ENCODE data around the gene RBMS1. TPM values are rescaled to one million over a fixed set of nuclear protein-coding genes. Genes with fewer than 3 reads are reported as not detected.

RBMS1 gene
- total RNA-seq, 4 donors from 2014 or later, result 26.3 to 52.5 (median 37.5) TPM

GRCh38 chr2:160418853-160419252 lies 74.8 kb downstream of the RBMS1 start:
- H3K27ac ChIP-seq, result no peak overlapping the region
- H3K27me3 ChIP-seq, result no peaks in the 10 kb centered on the region
- no peaks in the 10 kb centered on the region for H3K9me3 ChIP-seq
- TF ChIP-seq CTCF (IDR thresholded peaks at IDR 0.05) (no peak), POLR2A (IDR thresholded peaks at IDR 0.05) (no peak)
- H3K4me3 ChIP-seq, result no peak overlapping the region
- WGBS, 2 donors, result 53 to 61% methylated on average over 1 of the region's 1 CpG
- intact Hi-C loops (cut with DNase I), result no loop called here
- H3K36me3 ChIP-seq, result no peaks in the 10 kb centered on the region
- no peak for DNase-seq
- peaks cover 0 to 34% (median 0%) of the 10 kb centered on the region in 3 donors for H3K4me1 ChIP-seq

- intact Hi-C loops (cut with DNase I), result no loop called here
- TF ChIP-seq POLR2A (IDR thresholded peaks at IDR 0.05) (no peak), CTCF (IDR thresholded peaks at IDR 0.05) (no peak)
- Histone ChIP-seq H3K27ac (no peak overlapping the region), H3K4me1 (peaks cover 0 to 32% (median 0%) of the 10 kb centered on the region in 3 donors), H3K4me3 (no peak overlapping the region), H3K36me3 (no peaks in the 10 kb centered on the region), H3K27me3 (no peaks in the 10 kb centered on the region), H3K9me3 (no peaks in the 10 kb centered on the region)
- no peak for DNase-seq
- 13 to 35% methylated on average over 1 of the region's 1 CpG for WGBS, 2 donors
Measured at GRCh38 chr2:160418398-160418765, 75.2 kb downstream of the RBMS1 start.

GRCh38 chr2:160417745-160418397 lies 75.7 kb downstream of the RBMS1 start:
- Histone ChIP-seq H3K4me3 (no peak overlapping the region), H3K4me1 (peaks cover 0 to 28% (median 0%) of the 10 kb centered on the region in 3 donors), H3K27me3 (no peaks in the 10 kb centered on the region), H3K9me3 (no peaks in the 10 kb centered on the region), H3K27ac (no peak overlapping the region), H3K36me3 (no peaks in the 10 kb centered on the region)
- TF ChIP-seq CTCF (IDR thresholded peaks at IDR 0.05), result no peak
- no peak for TF ChIP-seq POLR2A (IDR thresholded peaks at IDR 0.05)
- WGBS, 2 donors, result 26 to 49% methylated on average over 6 of the region's 6 CpGs
- DNase-seq, result no peak
- intact Hi-C loops (cut with DNase I), result no loop called here

GRCh38 chr2:160415991-160416390 lies 77.6 kb downstream of the RBMS1 start:
- no peak for DNase-seq
- intact Hi-C loops (cut with DNase I), result no loop called here
- 59 to 62% methylated on average over 2 of the region's 2 CpGs for WGBS, 2 donors
- H3K4me3 ChIP-seq, result no peak overlapping the region
- H3K36me3 ChIP-seq, result no peaks in the 10 kb centered on the region
- TF ChIP-seq CTCF (IDR thresholded peaks at IDR 0.05), result no peak
- no peak for TF ChIP-seq POLR2A (IDR thresholded peaks at IDR 0.05)
- H3K4me1 ChIP-seq, result peaks cover 8 to 46% (median 15%) of the 10 kb centered on the region in 3 donors
- no peaks in the 10 kb centered on the region for H3K9me3 ChIP-seq
- no peak overlapping the region for H3K27ac ChIP-seq
- no peaks in the 10 kb centered on the region for H3K27me3 ChIP-seq

GRCh38 chr2:160411955-160412354 lies 81.7 kb downstream of the RBMS1 start:
- Histone ChIP-seq H3K4me3 (no peak overlapping the region), H3K27me3 (no peaks in the 10 kb centered on the region), H3K9me3 (no peaks in the 10 kb centered on the region), H3K36me3 (no peaks in the 10 kb centered on the region), H3K4me1 (peaks cover 16 to 46% (median 31%) of the 10 kb centered on the region in 3 donors), H3K27ac (peak overlapping the region; percentile 4 to 66 (median 62))
- intact Hi-C loops (cut with DNase I), result no loop called here
- 43 to 47% methylated on average over 2 of the region's 2 CpGs for WGBS, 2 donors
- TF ChIP-seq POLR2A (IDR thresholded peaks at IDR 0.05) (no peak), CTCF (IDR thresholded peaks at IDR 0.05) (no peak)
- DNase-seq, result no peak

Data from esophagus squamous epithelium (tissue), 5 donors.